NCI-H187 treated with DMSO at 0.1 percent for 48 hours (cell line): ENCODE results near the gene GJD2.

Experiments used
- DNase-seq: peaks from one replicate; lab custom pipeline; 2025; lab: John Stamatoyannopoulos, UW

Gene GJD2

GRCh38 chr15:34724481-34724880 lies 30.3 kb downstream of the GJD2 start:
- no peak for DNase-seq

- DNase-seq: no peak
These were observed 32.4 kb downstream of the GJD2 start for GRCh38 chr15:34722439-34722836.

GRCh38 chr15:34721802-34722438 lies 32.9 kb downstream of the GJD2 start:
- peak; percentile 15 for DNase-seq

- DNase-seq: no peak
These were observed 33.5 kb downstream of the GJD2 start for GRCh38 chr15:34721157-34721801.

- no peak for DNase-seq
These were observed 35.1 kb downstream of the GJD2 start for GRCh38 chr15:34719695-34720094.

DNA sequence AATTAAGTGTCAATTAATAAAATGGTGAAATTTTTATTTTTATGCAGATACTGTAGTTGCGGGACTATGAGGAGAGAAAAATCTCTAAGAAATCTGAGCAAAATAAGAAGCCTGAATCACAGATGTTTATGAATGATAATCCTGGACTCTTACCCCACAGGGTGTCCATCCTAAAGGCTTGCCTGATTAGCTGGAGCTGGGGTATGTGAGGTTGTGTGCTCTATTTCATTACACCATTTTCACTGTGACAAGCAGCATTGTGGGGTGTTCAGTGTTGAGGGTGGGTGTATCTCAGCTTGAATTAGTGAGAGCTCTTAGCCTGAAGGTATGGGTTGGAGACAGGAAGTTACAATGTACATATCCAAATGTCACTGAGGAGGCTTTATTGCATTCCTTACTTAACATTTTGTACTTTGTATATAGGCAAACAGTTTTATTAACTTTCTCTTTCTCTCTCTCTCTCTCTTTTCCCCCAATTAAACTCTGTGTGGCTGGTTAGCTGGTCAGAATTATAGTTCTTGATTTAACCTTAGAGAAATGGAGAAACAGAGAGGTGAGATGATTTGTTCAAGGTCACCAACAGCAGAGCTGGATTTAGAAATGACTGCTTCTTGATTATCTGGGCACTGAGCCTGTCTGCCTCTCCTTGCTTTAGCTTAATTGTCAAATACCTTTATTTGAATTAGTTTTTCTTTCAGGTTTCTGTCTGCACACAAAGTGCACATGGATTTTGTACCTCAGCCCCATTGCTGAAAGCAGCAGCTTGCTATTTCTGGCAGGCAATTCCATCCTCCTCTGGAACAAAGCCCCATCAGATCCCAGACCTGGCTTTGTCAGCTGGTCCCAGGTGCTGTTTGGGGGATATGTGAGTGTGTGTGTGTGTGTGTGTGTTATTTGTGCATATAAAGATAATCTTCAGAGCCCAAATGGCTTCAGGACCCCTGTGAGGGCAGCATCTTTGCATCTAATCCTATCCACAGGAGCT lies 35.8 kb downstream of the GJD2 start:
- DNase-seq: no peak

- DNase-seq: no peak
These were observed 37.1 kb downstream of the GJD2 start for GRCh38 chr15:34717729-34718128.

- DNase-seq: no peak
These were observed 38.7 kb downstream of the GJD2 start for GRCh38 chr15:34716111-34716510.

GRCh38 chr15:34714476-34715121 lies 40.2 kb downstream of the GJD2 start:
- no peak for DNase-seq

- no peak for DNase-seq
These were observed 41.2 kb downstream of the GJD2 start for GRCh38 chr15:34713635-34714034.

DNA sequence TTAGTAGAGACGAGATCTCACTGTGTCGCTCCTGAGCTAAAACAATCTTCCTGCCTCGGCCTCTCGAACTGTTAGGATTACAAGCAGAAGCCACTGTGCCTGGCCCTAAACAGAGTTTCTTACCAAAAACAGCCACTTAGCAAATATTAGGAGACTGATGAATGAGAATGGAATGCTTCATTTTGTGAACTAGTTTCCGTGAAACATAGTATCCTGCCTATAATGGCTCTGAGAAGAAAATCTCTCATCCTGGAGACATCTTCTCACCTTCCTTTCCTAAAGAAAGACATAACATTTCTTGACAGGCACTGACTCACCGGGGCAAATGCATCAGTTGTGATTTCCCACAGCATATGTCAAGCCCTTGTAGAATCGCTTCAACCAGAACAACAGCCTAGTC lies 44.9 kb downstream of the GJD2 start:
- DNase-seq: no peak

DNA sequence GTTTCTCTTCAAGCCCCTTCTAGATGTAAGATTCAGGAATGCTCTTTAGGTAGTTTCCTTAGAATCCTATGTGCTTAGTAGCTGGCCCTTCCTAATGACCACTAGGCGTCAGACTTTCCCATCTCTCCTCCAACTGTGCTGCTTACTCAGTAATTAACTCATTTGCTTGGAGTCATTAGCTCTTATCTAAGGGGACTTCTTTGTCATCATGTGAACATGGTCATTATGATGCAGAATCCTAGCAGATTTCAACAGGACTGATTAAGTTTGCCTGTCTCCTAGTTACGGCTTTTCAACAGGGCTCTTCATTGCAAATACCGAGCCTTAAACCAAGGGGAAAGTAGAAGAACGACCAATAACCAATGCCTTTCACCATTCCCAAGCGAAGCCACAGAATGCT lies 46.4 kb downstream of the GJD2 start:
- DNase-seq: no peak

DNA sequence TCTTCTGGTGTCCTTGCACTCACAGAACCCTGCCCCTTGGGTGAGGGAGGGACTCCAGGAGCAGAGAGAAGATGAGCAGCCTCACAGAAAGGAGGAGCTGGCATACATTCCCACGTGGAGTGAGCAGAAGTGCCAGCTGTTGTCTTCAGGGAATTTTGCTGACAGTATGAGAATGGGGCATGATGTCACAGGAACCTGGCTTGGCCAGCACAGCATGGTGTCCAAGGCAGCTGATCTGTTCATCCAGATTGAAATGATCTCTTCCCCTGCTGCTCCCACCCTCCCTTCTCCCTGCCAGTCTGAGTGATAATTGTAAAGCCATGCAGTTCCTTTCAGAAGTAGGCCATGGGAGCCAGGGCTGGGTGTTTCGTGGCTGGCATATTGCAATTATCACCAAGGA lies 53.3 kb downstream of the GJD2 start:
- DNase-seq: no peak
